Uterus (tissue), 4 donors: Measurements from ENCODE around the gene GRIK4. TPM values are rescaled to one million over a fixed set of nuclear protein-coding genes. Genes with fewer than 3 reads are reported as not detected.
A peak's percentile ranks its signal among the peaks of the same experiment; 100 is the strongest.

Experiments
- DNase-seq, 2 donors: peaks; one replicate each; pipeline ENCODE4 v3.0.0-alpha.2; 2019 to 2020
- H3K27ac ChIP-seq, 2 donors: fragments of 200-600 bp; sonication (generic); 1 replicate in 1 of 2; 2 replicates in 1 of 2; pipeline ENCODE4 v1.5.1; 2016 to 2018
- H3K27me3 ChIP-seq, 2 donors: fragments of 200-600 bp; sonication (generic); one replicate each; pipeline ENCODE4 v1.5.1; 2018 to 2019; ENCODE audit warnings: control low read depth in 1 of 2
- H3K36me3 ChIP-seq, 2 donors: fragments of 200-600 bp; sonication (generic); one replicate each; pipeline ENCODE4 v1.5.1; 2019; ENCODE audit warnings: control low read depth in 1 of 2
- H3K4me1 ChIP-seq, 2 donors: fragments of 200-600 bp; sonication (generic); one replicate each; pipeline ENCODE4 v1.5.1; 2018 to 2019; ENCODE audit warnings: control low read depth in 1 of 2
- H3K4me3 ChIP-seq, 2 donors: fragments of 200-600 bp; sonication (generic); 1 replicate in 1 of 2; 2 replicates in 1 of 2; pipeline ENCODE4 v1.5.1; 2018 to 2019; ENCODE audit warnings: mild to moderate bottlenecking in 1 of 2
- H3K9me3 ChIP-seq, 2 donors: fragments of 200-600 bp; sonication (generic); one replicate each; pipeline ENCODE4 v1.5.1; 2019; ENCODE audit warnings: control low read depth in 1 of 2
- POLR2A ChIP-seq, 2 donors: fragments of 450-650 bp; IDR thresholded peaks; one replicate each; pipeline ENCODE4 v1.6.1; 2016; ENCODE audit warnings: antibody characterized with exemption in 2 of 2, mild to moderate bottlenecking in 1 of 2, moderate library complexity in 1 of 2
- intact Hi-C: fragments of 100-400 bp; cut with DNase I; formaldehyde crosslinking; loops from one replicate; pipeline ENCODE4 v1.15.1; 2023; ENCODE audit warnings: low total_unique reads
- total RNA-seq, 4 donors: library from RNA; depleted of rRNA in 3 of 4; stranded (reverse); fragments of >200 nt in 3 of 4; gene quantifications; one replicate each; pipeline versions ENCODE4 v1.1.0 to v1.2.4, GENCODE V29; 2014 to 2023
- TF ChIP-seq, protein P1 (sequence below), 4 experiments: fragments of 200-600 bp in 2 of 4; fragments of 450-650 bp in 2 of 4; sonication (generic) in 2 of 4; IDR thresholded peaks; one replicate each; pipeline ENCODE4 v1.5.1; 2016 to 2019; ENCODE audit warnings: antibody characterized with exemption in 4 of 4, mild to moderate bottlenecking in 2 of 4, moderate library complexity in 1 of 4
- donor health status: DM: yes; HTN: yes; CAD: no.

Gene GRIK4
- total RNA-seq, 4 donors from 2014 or later: 0.28 to 1.1 TPM; not detected in 2

DNA sequence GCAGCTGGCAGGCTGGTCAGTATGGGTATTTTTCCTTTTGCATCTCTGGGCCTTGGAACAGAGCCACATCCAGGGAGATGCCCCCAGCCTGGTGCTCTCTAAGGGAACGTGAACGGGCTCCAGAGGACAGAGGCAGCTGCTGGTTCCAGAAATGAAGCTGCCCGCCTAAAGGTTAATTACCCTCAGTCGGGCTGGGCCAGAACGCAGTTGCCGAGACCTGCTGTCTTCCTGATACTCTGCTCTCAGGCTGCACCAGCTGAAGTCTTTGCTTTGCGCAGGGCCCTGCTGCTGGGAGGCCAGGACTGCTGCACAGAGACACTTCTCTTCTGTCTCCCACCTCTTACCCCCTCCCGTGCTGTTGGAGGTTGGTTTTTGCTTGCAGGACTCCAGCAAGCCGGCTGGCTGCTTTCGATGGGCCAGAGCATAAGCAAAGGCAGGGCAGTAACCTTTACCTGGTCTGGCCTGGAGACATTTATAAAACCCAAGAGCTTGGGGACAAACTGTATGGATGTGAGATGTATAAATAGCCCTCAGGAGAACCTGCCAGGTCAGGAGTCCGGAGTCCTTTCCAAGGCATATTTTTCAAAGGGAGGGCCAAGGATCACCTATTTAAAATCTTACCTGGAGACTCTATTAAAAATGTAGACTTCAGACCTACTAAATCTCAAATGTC, 197.1 kb downstream of the GRIK4 start:
- H3K27ac ChIP-seq: no peak overlapping the region
- H3K9me3 ChIP-seq: peaks cover 0 to 5% of the 10 kb centered on the region in 2 donors
- no peak for DNase-seq
- intact Hi-C loops: no loop called here
- H3K4me1 ChIP-seq: peaks cover 6 to 24% of the 10 kb centered on the region in 2 donors
- no peaks in the 10 kb centered on the region for H3K36me3 ChIP-seq
- H3K27me3 ChIP-seq: no peaks in the 10 kb centered on the region
- TF ChIP-seq, protein P1, sequence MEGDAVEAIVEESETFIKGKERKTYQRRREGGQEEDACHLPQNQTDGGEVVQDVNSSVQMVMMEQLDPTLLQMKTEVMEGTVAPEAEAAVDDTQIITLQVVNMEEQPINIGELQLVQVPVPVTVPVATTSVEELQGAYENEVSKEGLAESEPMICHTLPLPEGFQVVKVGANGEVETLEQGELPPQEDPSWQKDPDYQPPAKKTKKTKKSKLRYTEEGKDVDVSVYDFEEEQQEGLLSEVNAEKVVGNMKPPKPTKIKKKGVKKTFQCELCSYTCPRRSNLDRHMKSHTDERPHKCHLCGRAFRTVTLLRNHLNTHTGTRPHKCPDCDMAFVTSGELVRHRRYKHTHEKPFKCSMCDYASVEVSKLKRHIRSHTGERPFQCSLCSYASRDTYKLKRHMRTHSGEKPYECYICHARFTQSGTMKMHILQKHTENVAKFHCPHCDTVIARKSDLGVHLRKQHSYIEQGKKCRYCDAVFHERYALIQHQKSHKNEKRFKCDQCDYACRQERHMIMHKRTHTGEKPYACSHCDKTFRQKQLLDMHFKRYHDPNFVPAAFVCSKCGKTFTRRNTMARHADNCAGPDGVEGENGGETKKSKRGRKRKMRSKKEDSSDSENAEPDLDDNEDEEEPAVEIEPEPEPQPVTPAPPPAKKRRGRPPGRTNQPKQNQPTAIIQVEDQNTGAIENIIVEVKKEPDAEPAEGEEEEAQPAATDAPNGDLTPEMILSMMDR (IDR thresholded peaks at IDR 0.05): no peak
- no peak for TF ChIP-seq POLR2A (IDR thresholded peaks at IDR 0.05)
- H3K4me3 ChIP-seq: no peak overlapping the region

DNA sequence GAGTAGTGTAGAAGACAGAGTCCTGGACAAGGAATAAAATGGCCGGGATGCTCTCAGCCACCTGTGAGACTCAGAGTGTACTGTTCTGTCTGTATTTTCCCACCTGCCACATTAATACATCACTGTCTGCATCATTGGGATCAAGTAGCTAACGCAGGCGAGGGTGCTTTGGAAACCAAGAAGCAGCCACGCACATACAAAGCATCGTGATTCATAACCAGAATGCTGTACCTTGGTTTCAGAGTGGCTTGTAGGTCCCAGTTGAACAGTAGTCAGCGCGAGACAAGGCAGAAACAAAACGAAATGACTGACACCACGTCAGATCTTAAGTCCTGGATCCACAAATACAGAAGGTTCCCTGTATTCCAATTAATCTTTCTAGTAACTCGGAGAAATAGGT, 198.3 kb downstream of the GRIK4 start:
- Histone ChIP-seq H3K36me3 (no peaks in the 10 kb centered on the region), H3K27ac (peak overlapping the region; percentile 64 to 74), H3K4me1 (peaks cover 10 to 24% of the 10 kb centered on the region in 2 donors), H3K9me3 (peaks cover 0 to 5% of the 10 kb centered on the region in 2 donors), H3K4me3 (no peak overlapping the region), H3K27me3 (no peaks in the 10 kb centered on the region)
- intact Hi-C loops: no loop called here
- TF ChIP-seq, protein P1 (IDR thresholded peaks at IDR 0.05): no peak
- no peak for TF ChIP-seq POLR2A (IDR thresholded peaks at IDR 0.05)
- no peak for DNase-seq

DNA sequence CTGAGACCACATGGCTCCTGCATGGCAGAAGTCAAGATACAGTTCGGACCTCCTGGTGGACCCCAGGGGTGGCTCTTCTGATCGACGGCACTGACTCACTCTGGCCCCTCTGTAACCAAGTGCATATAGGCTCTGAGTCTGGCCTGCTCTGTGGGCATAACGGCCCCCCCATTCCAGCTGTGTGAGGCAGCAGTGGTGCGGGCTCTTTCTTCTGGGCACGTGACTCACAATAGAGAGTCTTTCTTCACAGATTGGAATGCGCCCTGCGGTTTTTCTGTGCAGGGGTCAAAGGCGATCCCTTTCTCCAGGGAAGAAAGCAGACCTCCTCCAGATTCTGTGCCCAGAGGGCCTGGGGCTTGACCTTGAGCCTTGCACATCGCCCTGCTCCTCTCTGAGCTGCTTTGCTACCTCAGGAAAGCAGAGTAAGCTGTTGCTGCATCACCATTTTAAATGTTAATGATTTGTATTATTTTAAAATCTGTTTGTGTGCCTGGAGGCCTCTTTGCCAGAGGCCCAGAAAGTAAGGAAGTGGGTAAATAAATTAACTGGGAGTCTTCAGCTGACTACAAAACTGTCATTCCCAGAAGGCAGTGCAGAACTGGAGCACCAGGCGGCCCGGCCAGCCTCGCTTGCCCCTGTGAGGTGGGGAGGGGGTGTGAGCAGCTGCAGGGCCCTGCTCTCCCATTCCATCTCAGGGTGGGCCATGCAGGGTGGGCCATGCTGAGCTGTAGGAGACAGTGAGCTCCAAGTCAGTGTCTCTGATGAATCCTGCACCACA, 199.0 kb downstream of the GRIK4 start:
- TF ChIP-seq, protein P1 (IDR thresholded peaks at IDR 0.05): no peak
- no peak for TF ChIP-seq POLR2A (IDR thresholded peaks at IDR 0.05)
- H3K27ac ChIP-seq: peak overlapping the region; percentile 64 to 74
- intact Hi-C loops: no loop called here

DNA sequence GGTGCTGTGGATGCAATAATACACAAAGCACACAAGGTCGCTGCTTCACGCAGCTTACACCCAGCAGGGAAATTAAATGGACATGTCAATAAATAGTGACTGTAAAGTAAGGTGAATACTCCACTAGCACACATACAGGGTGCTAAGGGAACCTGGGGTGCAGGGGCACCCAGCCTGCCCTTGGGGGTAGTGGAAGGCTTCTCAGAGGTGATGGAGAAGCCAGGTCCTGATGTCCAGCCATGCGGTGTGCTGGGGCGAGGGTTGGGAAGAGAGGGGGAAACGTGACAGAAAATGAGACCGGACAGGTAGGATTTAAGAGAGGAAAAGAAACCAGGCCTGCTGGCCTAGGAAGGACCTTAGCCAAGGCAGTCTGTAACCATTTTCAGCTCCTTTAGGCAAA, 200.5 kb downstream of the GRIK4 start:
- peak overlapping the region; percentile 64 to 74 for H3K27ac ChIP-seq
- H3K27me3 ChIP-seq: no peaks in the 10 kb centered on the region
- DNase-seq: no peak
- H3K4me1 ChIP-seq: peaks cover 13 to 24% of the 10 kb centered on the region in 2 donors
- H3K9me3 ChIP-seq: peaks cover 0 to 5% of the 10 kb centered on the region in 2 donors
- no peaks in the 10 kb centered on the region for H3K36me3 ChIP-seq
- TF ChIP-seq, protein P1 (IDR thresholded peaks at IDR 0.05): no peak
- no peak for TF ChIP-seq POLR2A (IDR thresholded peaks at IDR 0.05)
- intact Hi-C loops: no loop called here
- H3K4me3 ChIP-seq: no peak overlapping the region

More for the DNA sequence above, 199.0 kb downstream of the GRIK4 start:
- Histone ChIP-seq H3K27me3 (no peaks in the 10 kb centered on the region), H3K4me3 (no peak overlapping the region), H3K9me3 (peaks cover 0 to 5% of the 10 kb centered on the region in 2 donors), H3K36me3 (no peaks in the 10 kb centered on the region), H3K4me1 (peaks cover 13 to 24% of the 10 kb centered on the region in 2 donors)
- DNase-seq: peak; percentile 69 to 75

DNA sequence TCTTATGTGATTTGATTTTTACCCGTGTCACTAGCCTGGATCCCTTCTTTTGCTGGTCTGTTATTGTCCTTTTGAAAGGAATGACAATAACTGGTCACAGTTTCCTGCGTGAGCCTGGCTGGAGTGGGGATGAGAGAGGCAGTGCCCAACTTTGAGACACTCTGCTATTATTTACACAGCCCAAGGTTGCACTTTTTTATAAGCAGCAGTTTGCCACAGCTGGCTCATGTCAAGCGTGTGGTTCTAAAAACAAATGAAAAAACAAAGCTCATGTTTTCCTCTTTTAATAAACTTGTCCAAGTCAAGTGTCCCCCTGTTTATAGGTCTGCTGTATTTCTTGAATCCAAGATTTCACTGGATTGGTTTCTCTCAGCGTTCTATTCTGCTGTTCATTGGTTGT, 201.3 kb downstream of the GRIK4 start:
- intact Hi-C loops: no loop called here
- TF ChIP-seq POLR2A (IDR thresholded peaks at IDR 0.05): no peak
- TF ChIP-seq, protein P1 (IDR thresholded peaks at IDR 0.05): no peak
- Histone ChIP-seq H3K27ac (peak overlapping the region; percentile 64 to 74), H3K9me3 (no peaks in the 10 kb centered on the region), H3K4me3 (no peak overlapping the region), H3K4me1 (peaks cover 13 to 24% of the 10 kb centered on the region in 2 donors), H3K27me3 (no peaks in the 10 kb centered on the region), H3K36me3 (no peaks in the 10 kb centered on the region)
- peak in 1 of 2 donors; percentile 33 for DNase-seq
